ENCODE data around the gene XPO5.
"Not testable (repeated sequence)": the region's sequence is repeated elsewhere in the genome, so short reads cannot be mapped to it uniquely, and the experiment has no call there.

Gene XPO5

GRCh38 chr6:43588194-43588593 is 12.4 kb upstream of the XPO5 start:
- DNase-seq (ENCODE audit: low read depth in 2 of 3, low spot score in 2 of 3) = no peak

- DNase-seq (ENCODE audit: low read depth in 2 of 3, low spot score in 2 of 3) = no peak
These were observed 9.2 kb upstream of the XPO5 start for GRCh38 chr6:43584892-43585570.

GRCh38 chr6:43582911-43583310 is 7.1 kb upstream of the XPO5 start:
- no peak for DNase-seq (ENCODE audit: low read depth in 2 of 3, low spot score in 2 of 3)

GRCh38 chr6:43579171-43579570 is 3.3 kb upstream of the XPO5 start:
- no peak for DNase-seq (ENCODE audit: low read depth in 2 of 3, low spot score in 2 of 3)

- DNase-seq (ENCODE audit: low read depth in 2 of 3, low spot score in 2 of 3) = no peak
These were observed 2.9 kb upstream of the XPO5 start for GRCh38 chr6:43578748-43579147.

- DNase-seq (ENCODE audit: low read depth in 2 of 3, low spot score in 2 of 3) = no peak
These were observed 600 bp downstream of the XPO5 start for GRCh38 chr6:43575105-43575771.

- no peak for DNase-seq (ENCODE audit: low read depth in 2 of 3, low spot score in 2 of 3)
These were observed 3.8 kb downstream of the XPO5 start for GRCh38 chr6:43572015-43572414.

GRCh38 chr6:43570876-43571441 is 4.9 kb downstream of the XPO5 start:
- DNase-seq (ENCODE audit: low read depth in 2 of 3, low spot score in 2 of 3) = no peak

GRCh38 chr6:43559328-43559727 is 16.5 kb downstream of the XPO5 start:
- DNase-seq (ENCODE audit: low read depth in 2 of 3, low spot score in 2 of 3) = no peak

- DNase-seq (ENCODE audit: low read depth in 2 of 3, low spot score in 2 of 3) = not testable (repeated sequence)
These were observed 18.2 kb downstream of the XPO5 start for GRCh38 chr6:43557620-43558019.

- DNase-seq (ENCODE audit: low read depth in 2 of 3, low spot score in 2 of 3) = no peak
These were observed 28.6 kb downstream of the XPO5 start for GRCh38 chr6:43547222-43547621.

GRCh38 chr6:43544461-43544860 is 31.4 kb downstream of the XPO5 start:
- no peak for DNase-seq (ENCODE audit: low read depth in 2 of 3, low spot score in 2 of 3)

GRCh38 chr6:43541774-43542471 is 33.9 kb downstream of the XPO5 start:
- DNase-seq (ENCODE audit: low read depth in 2 of 3, low spot score in 2 of 3) = no peak

GRCh38 chr6:43540507-43540906 is 35.3 kb downstream of the XPO5 start:
- DNase-seq (ENCODE audit: low read depth in 2 of 3, low spot score in 2 of 3) = no peak

- DNase-seq (ENCODE audit: low read depth in 2 of 3, low spot score in 2 of 3) = not testable (repeated sequence)
These were observed 36.4 kb downstream of the XPO5 start for GRCh38 chr6:43539409-43539808.

GRCh38 chr6:43538986-43539385 is 36.9 kb downstream of the XPO5 start:
- DNase-seq (ENCODE audit: low read depth in 2 of 3, low spot score in 2 of 3) = not testable (repeated sequence)

- no peak for DNase-seq (ENCODE audit: low read depth in 2 of 3, low spot score in 2 of 3)
These were observed 43.6 kb downstream of the XPO5 start for GRCh38 chr6:43532201-43532600.

- DNase-seq (ENCODE audit: low read depth in 2 of 3, low spot score in 2 of 3) = no peak
These were observed 51.3 kb downstream of the XPO5 start for GRCh38 chr6:43524483-43524961.

- DNase-seq (ENCODE audit: low read depth in 2 of 3, low spot score in 2 of 3) = no peak
These were observed 52.6 kb downstream of the XPO5 start for GRCh38 chr6:43523284-43523683.

- DNase-seq (ENCODE audit: low read depth in 2 of 3, low spot score in 2 of 3) = no peak
These were observed 53.1 kb downstream of the XPO5 start for GRCh38 chr6:43522547-43523261.

- no peak for DNase-seq (ENCODE audit: low read depth in 2 of 3, low spot score in 2 of 3)
These were observed 54.0 kb downstream of the XPO5 start for GRCh38 chr6:43521836-43522235.

All from activated CD8-positive, alpha-beta memory T cell treated with anti-CD3 and anti-CD28 coated beads for 48 hours (primary cell).